K562 (cell line): ENCODE results near the gene OSM.

ENCODE experiments used
- CTCF ChIP-seq, 3 experiments: IDR thresholded peaks in 2 of 3; conservative IDR thresholded peaks in 1 of 3; 2 replicates each; pipeline ENCODE4 v1.5.1; 2011 to 2012; ENCODE audit warnings: low read length in 3 of 3, mild to moderate bottlenecking in 3 of 3, control low read depth in 2 of 3, improper control_type of control experiment in 1 of 3, inconsistent platforms in 1 of 3, low read depth in 1 of 3, mixed read lengths in 1 of 3, moderate library complexity in 1 of 3; ENCODE audit not compliant: insufficient read depth in 2 of 3
- JUN ChIP-seq, 2 experiments: sonication (generic) in 1 of 2; formaldehyde crosslinking in 1 of 2; IDR thresholded peaks; 2 replicates each; pipeline versions ENCODE4 v1.6.1 to v1.8.0; 2012 to 2022; ENCODE audit warnings: borderline replicate concordance in 2 of 2, mild to moderate bottlenecking in 2 of 2, improper control_type of control experiment in 1 of 2, low read depth in 1 of 2, low read length in 1 of 2, missing genetic modification reagents in 1 of 2
- KLF10 ChIP-seq: fragments of 250-450 bp; sonication (Bioruptor Pico); IDR thresholded peaks from 2 replicates; pipeline ENCODE4 v1.6.1; 2021; ENCODE audit warnings: matching md5 sums
- POLR2A ChIP-seq: fragments of 450-650 bp; conservative IDR thresholded peaks from 2 replicates; pipeline ENCODE4 v1.6.1; 2016
- ZFPM2 ChIP-seq: fragments of 250-450 bp; sonication (Bioruptor Pico); IDR thresholded peaks from 2 replicates; pipeline ENCODE4 v1.5.1; 2022; ENCODE audit warnings: mild to moderate bottlenecking
- ZNF644 ChIP-seq: fragments of 200-800 bp; sonication (Bioruptor generic); IDR thresholded peaks from 2 replicates; pipeline ENCODE4 v1.6.1; 2016; ENCODE audit warnings: low read depth, missing genetic modification characterization, missing compliant biosample characterization

- TF ChIP-seq ZFPM2 (no peak), JUN (IDR thresholded peaks at IDR 0.05; ENCODE audit: borderline replicate concordance, low read depth, low read length) (no peak), JUN (CRISPR knock-in tag; IDR thresholded peaks at IDR 0.05; ENCODE audit: borderline replicate concordance) (no peak), CTCF (IDR thresholded peaks at IDR 0.05 in 2 of 3, conservative IDR thresholded peaks at IDR 0.05 in 1 of 3; ENCODE audit: insufficient read depth in 2 of 3, low read depth in 1 of 3, low read length in 3 of 3) (no peak), ZNF644 (tag) (no peak), KLF10 (no peak), POLR2A (no peak)
Observed at GRCh38 chr22:30307041-30307574, 40.5 kb upstream of the OSM start.
